ENCODE results near the gene KRTAP5-1. TPM values are rescaled to one million over a fixed set of nuclear protein-coding genes. Genes with fewer than 3 reads are reported as not detected.
"Not testable (repeated sequence)": the region's sequence is repeated elsewhere in the genome, so short reads cannot be mapped to it uniquely, and the experiment has no call there.

KRTAP5-1 gene, protein sequence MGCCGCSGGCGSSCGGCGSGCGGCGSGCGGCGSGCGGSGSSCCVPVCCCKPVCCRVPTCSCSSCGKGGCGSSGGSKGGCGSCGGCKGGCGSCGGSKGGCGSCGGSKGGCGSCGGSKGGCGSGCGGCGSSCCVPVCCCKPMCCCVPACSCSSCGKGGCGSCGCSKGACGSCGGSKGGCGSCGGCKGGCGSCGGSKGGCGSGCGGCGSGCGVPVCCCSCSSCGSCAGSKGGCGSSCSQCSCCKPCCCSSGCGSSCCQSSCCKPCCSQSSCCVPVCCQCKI
- under 1 TPM in 1 of 4 donors, not detected in 3; 0.36 TPM for polyA plus RNA-seq (ENCODE audit: insufficient read length in 4 of 4)

DNA sequence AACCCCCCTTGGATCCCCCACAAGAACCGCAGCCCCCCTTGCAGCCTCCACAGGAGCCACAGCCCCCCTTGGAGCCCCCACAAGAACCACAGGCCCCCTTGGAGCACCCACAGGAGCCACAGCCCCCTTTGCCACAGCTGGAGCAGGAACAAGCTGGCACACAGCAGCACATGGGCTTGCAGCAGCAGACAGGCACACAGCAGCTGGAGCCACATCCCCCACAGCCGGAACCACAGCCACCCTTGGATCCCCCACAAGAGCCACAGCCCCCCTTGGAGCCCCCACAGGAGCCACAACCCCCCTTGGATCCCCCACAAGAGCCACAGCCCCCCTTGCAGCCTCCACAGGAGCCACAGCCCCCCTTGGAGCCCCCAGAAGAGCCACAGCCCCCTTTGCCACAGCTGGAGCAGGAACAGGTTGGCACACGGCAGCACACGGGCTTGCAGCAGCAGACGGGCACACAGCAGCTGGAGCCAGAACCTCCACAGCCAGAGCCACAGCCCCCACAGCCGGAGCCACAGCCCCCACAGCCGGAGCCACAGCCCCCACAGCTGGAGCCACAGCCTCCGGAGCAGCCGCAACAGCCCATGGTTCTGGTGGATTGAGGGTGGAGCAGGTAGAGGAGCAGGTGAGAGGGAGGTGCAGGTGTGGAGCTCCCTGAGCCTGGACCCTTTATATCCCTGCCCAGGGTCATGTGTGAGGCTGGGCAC lies at the start of gene KRTAP5-1:
KRTAP5-1 (minus strand) TSS at position 623 of the 710 bp plus-strand sequence; CDS start at position 589, 34 bp downstream.
- DNase-seq (ENCODE audit: low read depth in 4 of 4, low spot score in 3 of 4): not testable (repeated sequence)

DNA sequence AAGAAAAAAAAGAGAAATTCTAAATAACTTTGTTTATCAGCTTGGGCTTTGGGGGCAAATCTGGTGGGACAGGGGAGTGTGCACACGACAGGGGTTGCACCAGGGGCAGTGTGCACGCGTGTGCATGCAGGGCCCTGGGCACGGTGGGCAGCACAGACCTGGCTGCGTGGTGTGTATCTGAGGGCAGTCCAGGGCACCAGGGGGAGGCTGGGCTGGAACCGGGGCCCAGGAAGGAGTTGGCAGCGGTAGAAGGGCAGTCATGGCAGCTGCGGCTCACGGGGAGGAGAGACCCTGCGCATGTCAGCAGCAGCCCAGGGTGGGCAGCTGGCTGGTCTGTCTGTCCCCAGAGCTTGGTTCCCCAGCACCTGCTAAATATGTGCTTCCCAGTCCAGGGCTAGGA lies 48.8 kb upstream of the KRTAP5-1 start:
- DNase-seq (ENCODE audit: low read depth in 4 of 4, low spot score in 3 of 4): no peak

DNA sequence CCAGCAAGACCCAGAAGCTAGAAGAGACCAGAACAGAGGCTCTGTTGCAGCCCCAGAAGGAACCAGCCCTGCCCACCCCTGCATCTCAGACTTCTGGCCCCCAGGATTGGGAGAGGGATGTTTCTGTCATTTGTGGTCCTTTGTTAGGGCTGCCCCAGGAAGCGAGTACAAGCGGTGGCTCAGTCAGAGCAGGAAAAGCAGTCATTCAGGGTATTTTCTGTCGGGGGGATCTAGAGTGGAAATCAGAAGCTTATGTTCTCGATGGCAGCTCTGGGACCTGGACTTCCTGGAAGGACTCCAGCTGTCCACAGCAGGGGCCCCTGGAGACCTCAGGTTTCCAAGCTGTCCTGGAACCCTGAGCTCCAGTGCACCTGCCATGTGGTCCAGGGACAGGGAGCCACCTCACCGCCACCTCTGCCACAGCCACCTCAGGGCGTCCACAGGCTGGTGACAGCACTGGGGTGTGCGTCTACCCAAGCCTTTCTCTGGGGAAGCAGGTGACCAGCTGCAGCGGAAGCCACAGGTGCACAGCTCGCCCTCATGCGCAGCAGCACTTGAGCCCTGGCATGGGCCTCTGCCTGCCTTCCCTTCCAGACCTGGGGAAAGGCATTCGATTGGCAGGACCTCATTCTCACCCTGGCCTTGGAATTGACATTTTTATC lies 47.1 kb upstream of the KRTAP5-1 start:
- DNase-seq (ENCODE audit: low read depth in 4 of 4, low spot score in 3 of 4): no peak

DNA sequence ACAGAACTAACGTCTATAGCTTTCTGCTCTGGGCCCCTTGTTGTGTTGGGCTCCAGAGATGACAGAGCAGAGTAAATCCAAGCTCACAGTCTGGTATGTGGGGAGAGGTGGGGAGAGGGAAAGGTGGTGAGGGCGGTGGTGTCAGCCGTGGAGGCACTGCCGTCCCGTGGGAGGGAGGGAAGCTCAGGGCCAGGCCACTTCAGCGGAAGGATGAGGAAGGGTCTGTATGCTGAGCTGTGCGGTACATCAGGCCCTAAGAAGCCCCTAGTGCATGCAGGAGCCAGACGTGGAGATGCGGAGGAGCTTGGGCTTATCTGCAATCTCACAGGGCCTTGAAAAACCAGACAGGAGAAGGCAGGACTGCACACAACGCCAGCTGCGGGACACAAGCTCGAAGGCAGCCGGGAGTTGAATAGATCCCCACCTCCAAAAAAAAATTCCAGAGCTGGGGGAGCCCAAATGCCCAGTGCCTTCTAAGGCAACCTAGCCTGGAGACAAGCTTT lies 46.0 kb upstream of the KRTAP5-1 start:
- no peak for DNase-seq (ENCODE audit: low read depth in 4 of 4, low spot score in 3 of 4)

DNA sequence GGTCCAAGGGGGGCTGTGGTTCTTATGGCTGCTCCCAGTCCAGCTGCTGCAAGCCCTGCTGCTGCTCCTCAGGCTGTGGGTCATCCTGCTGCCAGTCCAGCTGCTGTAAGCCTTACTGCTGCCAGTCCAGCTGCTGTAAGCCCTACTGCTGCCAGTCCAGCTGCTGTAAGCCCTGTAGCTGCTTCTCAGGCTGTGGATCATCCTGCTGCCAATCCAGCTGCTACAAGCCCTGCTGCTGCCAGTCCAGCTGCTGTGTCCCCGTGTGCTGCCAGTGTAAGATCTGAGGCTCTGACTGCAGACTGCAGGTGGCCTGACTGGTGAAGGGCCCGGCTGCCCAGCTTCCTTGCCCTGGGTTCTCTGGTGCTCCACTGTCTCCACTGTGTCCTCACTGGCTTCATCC lies 45.2 kb upstream of the KRTAP5-1 start:
- DNase-seq (ENCODE audit: low read depth in 4 of 4, low spot score in 3 of 4): no peak

DNA sequence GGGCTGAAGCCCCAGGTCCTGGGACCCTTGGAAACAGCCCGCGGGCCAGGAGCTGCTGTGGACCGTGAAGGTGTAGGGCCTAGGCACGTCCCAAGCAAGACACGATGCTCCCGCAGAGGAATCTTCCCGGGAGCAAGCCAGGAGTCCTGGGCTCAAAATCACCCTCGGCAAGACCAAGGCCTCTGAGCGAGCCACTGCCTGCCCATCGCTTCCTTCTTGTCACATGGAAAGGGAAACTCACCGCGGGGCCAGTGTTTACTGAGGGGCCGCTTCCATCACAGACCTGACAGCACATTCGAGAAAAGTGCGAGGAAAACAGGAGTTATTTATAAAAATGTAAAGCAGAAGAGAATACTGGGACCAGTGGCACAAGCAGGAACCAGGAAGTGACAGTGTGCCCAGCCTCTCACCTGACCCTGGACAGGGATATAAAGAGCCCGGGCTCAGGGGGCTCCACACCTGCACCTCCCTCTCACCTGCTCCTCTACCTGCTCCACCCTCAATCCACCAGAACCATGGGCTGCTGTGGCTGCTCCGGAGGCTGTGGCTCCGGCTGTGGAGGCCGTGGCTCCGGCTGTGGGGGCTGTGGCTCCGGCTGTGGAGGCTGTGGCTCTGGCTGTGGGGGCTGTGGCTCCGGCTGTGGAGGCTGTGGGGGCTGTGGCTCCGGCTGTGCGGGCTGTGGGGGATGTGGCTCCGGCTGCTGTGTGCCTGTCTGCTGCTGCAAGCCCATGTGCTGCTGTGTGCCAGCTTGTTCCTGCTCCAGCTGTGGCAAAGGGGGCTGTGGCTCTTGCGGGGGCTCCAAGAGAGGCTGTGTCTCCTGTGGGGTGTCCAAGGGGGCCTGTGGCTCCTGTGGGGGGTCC lies 44.5 kb upstream of the KRTAP5-1 start, which contains the start of gene KRTAP5-5:
KRTAP5-5 (plus strand) TSS at position 450 of the 860 bp plus-strand sequence; CDS start at position 516, 66 bp downstream.
- DNase-seq (ENCODE audit: low read depth in 4 of 4, low spot score in 3 of 4): no peak

DNA sequence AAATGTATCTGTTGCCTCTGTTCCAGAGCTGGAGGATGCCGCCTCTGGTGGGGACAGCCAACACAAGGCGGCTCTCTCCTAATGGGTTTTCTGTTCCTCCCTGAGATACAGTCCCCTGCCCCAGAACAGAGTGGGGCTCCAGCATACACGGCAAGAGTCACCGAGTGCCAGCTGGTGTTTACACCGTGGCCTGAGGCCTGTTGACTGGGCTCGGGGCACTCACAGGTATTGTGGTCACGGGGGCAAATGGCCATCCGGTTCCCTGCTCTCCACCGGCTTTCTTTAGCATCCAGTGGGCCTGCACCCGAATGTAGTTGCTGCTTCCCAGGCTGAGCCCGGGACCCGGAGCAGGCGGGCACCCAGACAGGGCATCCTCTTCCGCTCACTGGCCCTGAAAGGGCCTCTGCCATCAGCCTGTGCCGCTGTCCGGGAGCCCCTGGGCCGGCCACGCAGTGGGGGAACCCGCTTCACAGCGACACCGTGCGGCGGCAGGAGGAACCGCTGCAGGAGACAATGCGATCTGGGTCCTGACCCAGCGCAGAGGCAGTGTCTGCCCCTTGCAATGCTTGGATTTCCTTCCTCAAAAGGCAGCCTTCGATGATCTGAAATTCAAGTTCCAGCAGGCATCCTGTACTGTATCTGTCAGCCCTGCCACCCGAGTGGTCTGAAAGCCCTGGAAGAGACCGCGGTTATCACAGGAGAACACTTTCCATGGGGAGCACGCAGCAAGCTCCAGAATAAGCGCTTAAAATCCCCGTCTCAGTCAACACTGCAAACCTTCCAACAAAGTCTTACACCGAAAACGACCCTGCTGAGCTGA lies 43.6 kb upstream of the KRTAP5-1 start:
- DNase-seq (ENCODE audit: low read depth in 4 of 4, low spot score in 3 of 4): peak in 1 of 4 donors; percentile 52

DNA sequence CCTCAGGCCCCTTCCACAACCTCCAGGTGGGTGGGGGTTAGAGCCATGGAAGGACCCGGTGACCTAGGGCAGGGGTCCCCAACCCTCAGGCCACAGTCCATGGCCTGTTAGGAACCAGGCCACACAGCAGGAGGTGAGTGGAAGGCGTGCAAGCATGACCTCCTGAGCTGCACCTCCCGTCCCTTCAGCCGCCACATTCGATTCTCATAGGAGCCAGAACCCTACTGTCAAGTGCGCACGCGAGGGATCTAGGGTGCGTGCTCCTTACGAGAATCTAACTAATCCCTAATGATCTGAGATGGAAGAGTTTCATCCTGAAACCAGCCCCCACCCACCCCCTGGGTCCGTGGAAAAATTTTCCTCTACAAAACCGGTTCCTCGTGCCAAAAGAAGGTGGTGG lies 40.5 kb upstream of the KRTAP5-1 start:
- no peak for DNase-seq (ENCODE audit: low read depth in 4 of 4, low spot score in 3 of 4)

DNA sequence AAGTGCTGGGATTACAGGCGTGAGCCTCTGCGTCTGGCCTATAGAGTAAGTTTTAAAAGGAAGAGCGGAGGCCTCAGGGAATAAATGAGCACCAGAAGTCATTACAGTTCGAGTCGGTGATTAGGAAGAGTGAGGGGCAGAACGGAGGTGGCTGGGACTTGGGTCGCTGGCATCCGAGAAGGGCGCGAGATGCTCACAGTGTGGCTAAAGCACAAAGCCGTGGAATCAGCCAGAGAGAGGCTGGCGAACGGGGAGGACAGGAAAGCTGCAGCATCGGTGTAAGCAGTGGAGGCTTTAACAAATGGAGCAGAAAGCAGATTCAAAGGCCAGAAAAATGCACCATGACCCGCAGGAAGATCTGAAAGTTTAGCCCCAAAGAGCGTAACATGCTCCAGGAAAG lies 39.5 kb upstream of the KRTAP5-1 start:
- DNase-seq (ENCODE audit: low read depth in 4 of 4, low spot score in 3 of 4): no peak

DNA sequence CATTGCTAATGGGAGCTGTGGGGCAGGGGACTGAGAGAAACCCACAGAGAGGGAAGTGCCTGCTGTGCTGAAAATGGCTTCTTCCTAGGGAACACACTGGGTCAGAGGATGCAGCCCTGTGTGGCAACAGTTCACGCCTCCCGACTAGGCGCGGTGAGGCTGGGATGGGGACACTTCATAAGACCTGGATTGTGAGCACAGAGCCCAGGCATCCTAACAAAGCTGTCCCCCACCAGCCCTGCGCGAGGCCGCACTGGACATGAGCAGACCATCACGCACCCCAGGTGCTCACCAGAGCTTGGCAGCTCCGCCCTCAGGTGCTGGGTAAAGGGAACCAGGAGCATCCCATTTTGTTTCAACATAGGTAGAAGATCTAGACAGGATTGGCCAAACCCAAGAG lies 38.6 kb upstream of the KRTAP5-1 start:
- no peak for DNase-seq (ENCODE audit: low read depth in 4 of 4, low spot score in 3 of 4)

DNA sequence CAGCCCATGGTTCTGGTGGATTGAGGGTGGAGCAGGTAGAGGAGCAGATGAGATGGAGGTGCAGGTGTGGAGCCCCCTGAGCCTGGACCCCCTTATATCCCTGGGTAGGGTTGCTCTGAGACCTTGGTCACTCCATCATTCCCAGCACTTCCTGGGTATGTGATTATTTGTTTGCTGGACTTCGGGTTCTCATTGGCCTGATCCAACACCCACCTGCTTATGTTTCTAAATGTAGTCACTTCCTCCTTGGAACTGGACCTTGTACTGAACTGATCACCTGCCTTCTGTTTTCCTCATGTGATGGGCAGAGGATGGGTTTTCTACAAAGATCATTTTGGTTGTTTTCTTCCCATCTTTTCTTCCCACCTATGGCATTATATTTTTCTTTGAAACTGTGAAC lies 37.0 kb upstream of the KRTAP5-1 start, which contains the start of gene KRTAP5-4:
KRTAP5-4 (minus strand) TSS at position 53 of the 400 bp plus-strand sequence; CDS start at position 8, 45 bp downstream.
- no peak for DNase-seq (ENCODE audit: low read depth in 4 of 4, low spot score in 3 of 4)

DNA sequence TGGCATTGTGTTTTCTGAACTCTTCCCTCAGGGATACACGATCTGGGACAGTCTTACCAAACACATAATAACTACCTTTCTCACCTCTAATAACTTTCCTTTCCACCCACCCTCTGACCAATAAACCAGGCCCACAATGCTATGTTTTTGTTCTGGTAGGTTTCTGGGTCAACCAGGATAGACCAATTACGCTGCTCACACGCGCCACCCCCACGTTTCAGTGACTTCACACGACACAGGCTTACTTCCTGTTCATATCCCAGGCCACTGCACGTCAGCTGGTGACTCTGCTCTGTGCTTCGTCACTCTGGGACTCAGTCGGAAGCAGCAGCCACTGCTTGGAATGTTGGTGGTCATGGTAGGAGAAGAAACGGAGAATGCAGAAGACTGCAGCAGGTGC lies 34.4 kb upstream of the KRTAP5-1 start:
- no peak for DNase-seq (ENCODE audit: low read depth in 4 of 4, low spot score in 3 of 4)

DNA sequence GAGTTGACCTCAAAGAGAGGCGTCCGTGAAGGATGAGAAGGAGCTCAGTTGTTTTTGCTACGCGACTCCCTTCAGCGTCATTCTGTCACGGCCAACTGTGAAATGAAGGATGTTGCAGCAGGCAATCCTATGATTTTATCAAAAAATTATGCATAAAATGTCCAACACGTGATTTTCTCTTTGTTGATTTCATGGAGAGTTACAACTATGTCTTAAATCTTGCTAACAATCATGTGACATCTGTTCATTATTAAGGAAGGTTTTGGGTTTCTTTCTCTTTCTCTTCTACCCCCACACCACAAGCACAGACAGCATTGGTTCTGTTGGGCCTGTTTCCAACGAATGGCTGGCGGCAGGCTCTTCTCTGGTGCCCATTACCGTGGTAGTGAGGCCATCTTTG lies 33.1 kb upstream of the KRTAP5-1 start:
- DNase-seq (ENCODE audit: low read depth in 4 of 4, low spot score in 3 of 4): no peak

DNA sequence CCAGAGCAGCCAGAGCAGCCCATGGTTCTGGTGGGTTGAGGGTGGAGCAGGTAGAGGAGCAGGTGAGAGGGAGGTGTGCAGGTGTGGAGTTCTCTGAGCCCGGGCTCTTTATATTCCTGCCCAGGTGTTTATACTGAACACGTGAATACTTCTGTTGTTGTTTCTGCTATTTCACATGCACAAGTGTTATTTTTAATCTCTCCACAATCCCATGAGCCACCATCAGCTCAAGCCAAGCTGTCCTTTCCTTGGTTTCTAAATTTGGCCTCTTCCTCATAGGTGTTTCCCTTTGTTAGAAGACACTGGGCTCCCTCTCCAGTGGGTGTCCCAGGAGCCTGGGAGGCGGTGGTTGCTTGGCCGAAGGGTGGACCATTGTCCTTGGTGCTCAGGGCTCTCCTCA lies 23.3 kb upstream of the KRTAP5-1 start, which contains the start of gene KRTAP5-3:
KRTAP5-3 (minus strand) TSS at position 101 of the 400 bp plus-strand sequence; CDS start at position 23, 78 bp downstream.
- DNase-seq (ENCODE audit: low read depth in 4 of 4, low spot score in 3 of 4): no peak

DNA sequence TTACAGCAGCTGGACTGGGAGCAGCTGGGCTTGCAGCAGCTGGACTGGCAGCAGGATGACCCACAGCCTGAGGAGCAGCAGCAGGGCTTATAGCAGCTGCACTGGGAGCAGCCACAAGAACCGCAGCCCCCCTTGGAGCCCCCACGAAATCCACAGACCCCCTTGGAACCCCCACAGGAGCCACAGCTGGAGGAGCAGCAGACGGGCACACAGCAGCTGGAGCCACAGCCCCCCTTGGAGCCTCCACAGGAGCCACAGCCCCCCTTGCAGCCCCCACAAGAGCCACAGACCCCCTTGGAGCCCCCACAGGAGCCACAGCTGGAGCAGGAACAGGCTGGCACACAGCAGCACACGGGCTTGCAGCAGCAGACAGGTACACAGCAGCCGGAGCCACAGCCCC lies 22.8 kb upstream of the KRTAP5-1 start:
- not testable (repeated sequence) for DNase-seq (ENCODE audit: low read depth in 4 of 4, low spot score in 3 of 4)

DNA sequence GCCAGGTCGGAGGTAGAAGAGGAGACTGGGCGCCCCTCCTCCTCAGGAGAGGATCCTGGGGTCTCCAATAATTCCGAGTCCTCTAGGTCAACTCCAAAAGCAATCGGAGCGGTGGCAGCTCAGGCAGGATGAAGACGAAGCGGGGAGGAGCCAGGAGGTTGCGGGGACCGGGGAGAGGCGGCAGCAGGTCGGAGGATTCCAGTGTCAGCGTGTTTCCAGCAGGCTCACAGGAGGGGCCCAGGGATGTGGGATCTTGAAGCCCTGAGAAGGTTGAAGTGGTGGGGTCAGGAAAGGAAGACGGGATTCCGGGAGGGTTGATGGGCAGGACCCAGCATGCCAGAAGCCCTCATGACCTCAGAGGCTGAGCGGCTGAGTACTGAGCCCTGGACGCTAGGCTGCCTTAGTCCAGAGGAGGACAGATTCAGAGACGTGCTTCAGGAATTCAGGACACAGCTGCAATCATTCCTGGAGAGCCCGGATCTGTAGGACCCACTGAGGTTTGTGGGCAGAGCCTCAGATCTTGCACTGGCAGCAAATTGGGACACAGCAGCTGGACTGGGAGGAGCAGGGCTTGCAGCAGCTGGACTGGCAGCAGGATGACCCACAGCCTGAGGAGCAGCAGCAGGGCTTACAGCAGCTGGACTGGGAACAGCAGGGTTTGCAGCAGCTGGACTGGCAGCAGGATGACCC lies 22.2 kb upstream of the KRTAP5-1 start:
- DNase-seq (ENCODE audit: low read depth in 4 of 4, low spot score in 3 of 4): not testable (repeated sequence)

DNA sequence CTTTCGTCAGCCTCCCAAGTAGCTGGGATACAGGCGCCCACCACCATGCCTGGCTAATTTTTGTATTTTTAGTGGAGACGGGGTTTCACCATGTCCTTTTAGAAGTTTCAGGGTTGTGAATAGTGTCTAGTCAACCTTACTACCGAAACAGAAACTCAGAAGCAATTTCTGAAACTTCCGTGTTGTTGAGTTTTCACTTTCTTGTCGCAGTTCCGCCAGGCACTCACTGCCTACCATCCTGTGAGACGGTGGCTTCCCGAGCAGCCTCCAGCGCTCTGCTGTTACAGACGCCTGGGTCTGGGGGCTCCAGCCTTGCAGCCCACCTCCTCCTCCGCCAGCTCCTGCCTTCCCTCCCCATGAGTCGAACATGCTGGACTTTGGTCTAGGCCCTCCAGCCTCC lies 20.8 kb upstream of the KRTAP5-1 start:
- not testable (repeated sequence) for DNase-seq (ENCODE audit: low read depth in 4 of 4, low spot score in 3 of 4)

DNA sequence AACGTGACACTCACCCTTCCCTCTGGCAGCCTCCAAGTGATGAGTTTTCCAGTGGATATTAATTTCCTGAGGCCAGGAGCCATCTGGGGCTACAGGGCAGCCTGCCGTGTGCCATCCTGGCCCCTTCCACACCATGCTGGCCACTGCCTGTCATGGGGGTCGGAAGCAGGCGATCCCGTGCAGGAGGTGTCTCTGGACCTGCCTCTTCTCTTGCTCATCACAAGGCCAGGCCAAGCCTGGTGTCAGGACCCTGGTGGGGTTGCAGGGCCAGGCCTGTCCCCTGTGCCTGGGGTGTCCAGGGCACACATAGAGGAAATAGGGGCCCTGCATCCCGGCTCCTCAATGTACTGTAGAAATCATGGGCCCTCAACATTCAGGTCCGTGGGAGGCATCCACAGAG lies 19.6 kb upstream of the KRTAP5-1 start:
- no peak for DNase-seq (ENCODE audit: low read depth in 4 of 4, low spot score in 3 of 4)

DNA sequence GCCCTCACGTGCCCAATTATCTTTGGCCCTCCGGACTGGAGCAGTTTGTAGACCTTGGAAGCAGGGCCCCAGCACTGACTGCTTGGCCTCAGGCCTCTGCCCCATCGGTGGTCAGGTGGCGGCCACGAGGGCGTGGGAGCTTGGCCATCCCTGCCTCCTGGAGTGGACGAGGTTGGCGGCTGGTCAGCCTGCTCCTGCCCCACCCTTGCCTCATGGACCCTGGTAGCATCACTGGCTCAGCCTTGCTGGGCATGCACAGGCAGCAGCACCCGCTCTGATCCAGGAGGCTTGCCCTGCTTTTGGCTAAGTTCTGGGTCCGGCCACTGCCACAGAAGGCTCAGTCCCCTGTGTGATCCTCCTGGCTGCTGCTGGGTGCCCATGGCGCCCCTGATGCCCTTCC lies 19.1 kb upstream of the KRTAP5-1 start:
- DNase-seq (ENCODE audit: low read depth in 4 of 4, low spot score in 3 of 4): no peak

Measured in right renal pelvis (tissue), 4 donors.